Stimulated activated CD8-positive, alpha-beta memory T cell treated with anti-CD3 and anti-CD28 coated beads, Interleukin-4, amount 100 ng/mL, for 24 hours (primary cell): Measurements from ENCODE around the gene NCOA7.

ENCODE experiments used
- DNase-seq: peaks from one replicate; pipeline ENCODE4 v3.0.0-alpha.2; 2020; ENCODE audit warnings: low read depth

Gene NCOA7

GRCh38 chr6:125815080-125815910 is 24.5 kb downstream of the NCOA7 start:
- DNase-seq: no peak

- no peak for DNase-seq
Measured at GRCh38 chr6:125816828-125817280, 26.1 kb downstream of the NCOA7 start.

- no peak for DNase-seq
Measured at GRCh38 chr6:125818225-125818657, 27.5 kb downstream of the NCOA7 start.

- DNase-seq: no peak
Measured at GRCh38 chr6:125818772-125819260, 28.1 kb downstream of the NCOA7 start.

GRCh38 chr6:125819535-125820326 is 29.0 kb downstream of the NCOA7 start:
- no peak for DNase-seq

GRCh38 chr6:125821825-125822281 is 31.1 kb downstream of the NCOA7 start:
- DNase-seq: no peak

GRCh38 chr6:125823180-125823579 is 32.4 kb downstream of the NCOA7 start:
- DNase-seq: no peak

- no peak for DNase-seq
Measured at GRCh38 chr6:125824946-125825771, 34.4 kb downstream of the NCOA7 start.

- DNase-seq: no peak
Measured at GRCh38 chr6:125826695-125827463, 36.1 kb downstream of the NCOA7 start.

GRCh38 chr6:125827788-125828320 is 37.1 kb downstream of the NCOA7 start:
- DNase-seq: no peak

- no peak for DNase-seq
Measured at GRCh38 chr6:125828476-125829039, 37.8 kb downstream of the NCOA7 start.

GRCh38 chr6:125829433-125829832 is 38.7 kb downstream of the NCOA7 start:
- DNase-seq: no peak

- DNase-seq: no peak
Measured at GRCh38 chr6:125831659-125832058, 40.9 kb downstream of the NCOA7 start.

GRCh38 chr6:125832391-125833117 is 41.8 kb downstream of the NCOA7 start:
- no peak for DNase-seq

- DNase-seq: no peak
Measured at GRCh38 chr6:125834348-125834747, 43.6 kb downstream of the NCOA7 start.

- no peak for DNase-seq
Measured at GRCh38 chr6:125835221-125835744, 44.5 kb downstream of the NCOA7 start.

- no peak for DNase-seq
Measured at GRCh38 chr6:125836466-125836865, 45.7 kb downstream of the NCOA7 start.

- DNase-seq: no peak
Measured at GRCh38 chr6:125839471-125839870, 48.7 kb downstream of the NCOA7 start.

- DNase-seq: no peak
Measured at GRCh38 chr6:125839879-125840278, 49.1 kb downstream of the NCOA7 start.
